ENCODE data around the gene TMEM220.

GRCh38 chr17:10673312-10673711, 56.5 kb downstream of the TMEM220 start:
- TF ChIP-seq YY1 (IDR thresholded peaks at IDR 0.05; ENCODE audit: insufficient read depth, insufficient read length), result no peak
- no peak for TF ChIP-seq SUZ12 (IDR thresholded peaks at IDR 0.05; ENCODE audit: extremely low read depth, insufficient read depth, insufficient read length)

All from NT2/D1 (cell line).